Mesendoderm (in vitro differentiated cells): ENCODE measurements around the gene LRSAM1.

Experiments used
- DNase-seq: peaks from one replicate; pipeline ENCODE4 v3.0.0; 2013
- H2AK5ac ChIP-seq: 2 replicates; pipeline ENCODE4 v1.6.1; 2013; ENCODE audit warnings: low read length, inconsistent platforms
- H2BK120ac ChIP-seq: 2 replicates; pipeline ENCODE4 v1.6.1; 2013; ENCODE audit warnings: low read depth, mild to moderate bottlenecking, low read length, moderate library complexity, mixed read lengths
- H2BK15ac ChIP-seq: replicated peaks from 2 replicates; pipeline ENCODE4 v1.6.1; 2013; ENCODE audit warnings: low read depth, mild to moderate bottlenecking, moderate library complexity
- H2BK5ac ChIP-seq: 2 replicates; pipeline ENCODE4 v1.6.1; 2013; ENCODE audit warnings: low read length, inconsistent platforms
- H3K18ac ChIP-seq: 2 replicates; pipeline ENCODE4 v1.6.1; 2013; ENCODE audit warnings: mild to moderate bottlenecking, low read length, mixed read lengths
- H3K23ac ChIP-seq: one replicate; pipeline ENCODE4 v1.6.1; 2013; ENCODE audit warnings: low read length
- H3K27ac ChIP-seq: 2 replicates; pipeline ENCODE4 v1.5.1; 2013; ENCODE audit warnings: low read depth, mild to moderate bottlenecking, inconsistent platforms, low read length, moderate library complexity
- H3K27me3 ChIP-seq: 2 replicates; pipeline ENCODE4 v1.6.1; 2013; ENCODE audit warnings: low read length, control low read depth, mild to moderate bottlenecking, inconsistent platforms; ENCODE audit not compliant: insufficient read depth, poor library complexity
- H3K36me3 ChIP-seq: 2 replicates; pipeline ENCODE4 v1.6.1; 2013; ENCODE audit warnings: low read length, inconsistent platforms; ENCODE audit not compliant: control insufficient read depth, insufficient read depth
- H3K4ac ChIP-seq: one replicate; pipeline ENCODE4 v1.6.1; 2013; ENCODE audit warnings: low read depth, mild to moderate bottlenecking, low read length, moderate library complexity
- H3K4me1 ChIP-seq: 2 replicates; pipeline ENCODE4 v1.6.1; 2013; ENCODE audit warnings: low read depth, low read length, inconsistent platforms; ENCODE audit not compliant: control insufficient read depth
- H3K4me2 ChIP-seq: 2 replicates; pipeline ENCODE4 v1.6.1; 2013; ENCODE audit warnings: low read length
- H3K4me3 ChIP-seq: 2 replicates; pipeline ENCODE4 v1.5.1; 2013; ENCODE audit warnings: mild to moderate bottlenecking, low read length
- H3K56ac ChIP-seq: one replicate; pipeline ENCODE4 v1.6.1; 2013; ENCODE audit warnings: low read length
- H3K79me1 ChIP-seq: 2 replicates; pipeline ENCODE4 v1.6.1; 2013; ENCODE audit warnings: low read length, inconsistent platforms
- H3K79me2 ChIP-seq: 2 replicates; pipeline ENCODE4 v1.6.1; 2013; ENCODE audit warnings: mild to moderate bottlenecking, low read length; ENCODE audit not compliant: control insufficient read depth, insufficient read depth
- H3K9ac ChIP-seq: 2 replicates; pipeline ENCODE4 v1.6.1; 2013; ENCODE audit warnings: low read length, inconsistent platforms
- H4K5ac ChIP-seq: one replicate; pipeline ENCODE4 v1.6.1; 2013; ENCODE audit warnings: low read length
- H4K8ac ChIP-seq: one replicate; pipeline ENCODE4 v1.6.1; 2013; ENCODE audit warnings: low read depth, mild to moderate bottlenecking, control low read depth, low read length, moderate library complexity
- WGBS: extraction: QIAGEN DNeasy Blood & Tissue Kit; methylation state at CpG from one replicate; pipeline ENCODE4 v1.1.7; 2013; ENCODE audit warnings: low lambda C conversion rate, missing lambda C conversion rate; ENCODE audit not compliant: insufficient coverage; ENCODE audit errors: extremely low coverage; 5-methylcytosine and 5-hydroxymethylcytosine counted together

LRSAM1 gene

DNA sequence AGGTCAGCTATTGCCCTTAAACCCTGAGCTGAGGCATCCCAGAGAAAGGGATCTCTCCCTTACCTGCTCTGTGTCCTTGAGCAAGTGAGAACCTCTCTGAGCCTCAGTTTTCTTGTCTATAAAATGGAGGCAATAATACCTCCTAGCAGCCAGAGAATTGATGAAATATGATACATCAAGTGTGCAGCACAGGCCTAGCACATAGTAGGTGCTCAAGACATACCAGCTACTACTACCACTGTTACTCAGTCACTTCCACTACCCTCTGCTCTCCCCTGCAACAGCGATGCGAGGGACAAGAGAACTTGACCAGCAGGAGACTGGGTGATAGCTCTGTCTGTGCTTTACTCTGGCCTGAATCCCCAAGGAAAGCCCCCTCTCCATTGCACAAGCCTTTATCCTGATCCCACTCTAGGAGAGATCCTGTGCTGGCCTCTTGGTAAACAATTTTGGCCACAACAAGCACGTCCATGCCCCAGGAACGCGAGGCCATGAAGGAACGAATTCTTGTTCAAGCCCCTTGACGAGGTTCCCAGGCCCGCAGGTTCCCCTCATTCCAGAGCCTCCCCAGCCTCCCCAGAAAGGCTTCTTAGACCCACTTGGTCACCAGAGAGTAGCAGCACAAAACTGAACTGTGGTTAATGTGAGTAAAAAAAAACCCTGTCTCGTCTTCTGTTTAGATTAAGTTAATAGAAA lies 39.4 kb downstream of the LRSAM1 start:
- no CpG with 5 or more reads among the region's 9 CpGs for WGBS
- no peak overlapping the region for H3K9ac ChIP-seq
- no peak overlapping the region for H2BK15ac ChIP-seq
- no peak overlapping the region for H2BK5ac ChIP-seq
- no peak overlapping the region for H3K4me3 ChIP-seq
- H4K8ac ChIP-seq, result no peak overlapping the region
- no peak for DNase-seq
- no peak overlapping the region for H2BK120ac ChIP-seq
- no peaks in the 10 kb centered on the region for H3K79me1 ChIP-seq
- H3K4me1 ChIP-seq, result no peaks in the 10 kb centered on the region
- H3K23ac ChIP-seq, result no peak overlapping the region
- H3K79me2 ChIP-seq, result no peaks in the 10 kb centered on the region
- H4K5ac ChIP-seq, result no peak overlapping the region
- H3K36me3 ChIP-seq, result no peaks in the 10 kb centered on the region
- H3K4me2 ChIP-seq, result no peak overlapping the region
- H3K18ac ChIP-seq, result no peak overlapping the region
- H3K56ac ChIP-seq, result no peak overlapping the region
- H3K27ac ChIP-seq, result no peak overlapping the region
- no peak overlapping the region for H3K4ac ChIP-seq
- no peaks in the 10 kb centered on the region for H3K27me3 ChIP-seq
- H2AK5ac ChIP-seq, result no peak overlapping the region

- H3K9ac ChIP-seq, result no peak overlapping the region
- H2BK5ac ChIP-seq, result no peak overlapping the region
- H3K27me3 ChIP-seq, result no peaks in the 10 kb centered on the region
- H2AK5ac ChIP-seq, result no peak overlapping the region
- no peak overlapping the region for H3K27ac ChIP-seq
- no peak overlapping the region for H3K4me2 ChIP-seq
- H3K4ac ChIP-seq, result no peak overlapping the region
- H3K36me3 ChIP-seq, result peaks cover 1% of the 10 kb centered on the region
- H2BK120ac ChIP-seq, result no peak overlapping the region
- no peak overlapping the region for H3K56ac ChIP-seq
- no peaks in the 10 kb centered on the region for H3K4me1 ChIP-seq
- H3K18ac ChIP-seq, result no peak overlapping the region
- H4K5ac ChIP-seq, result no peak overlapping the region
- H3K23ac ChIP-seq, result no peak overlapping the region
- no CpG with 5 or more reads among the region's 10 CpGs for WGBS
- no peaks in the 10 kb centered on the region for H3K79me2 ChIP-seq
- H4K8ac ChIP-seq, result no peak overlapping the region
- no peaks in the 10 kb centered on the region for H3K79me1 ChIP-seq
- H3K4me3 ChIP-seq, result no peak overlapping the region
- DNase-seq, result no peak
- no peak overlapping the region for H2BK15ac ChIP-seq
Measured at GRCh38 chr9:127491516-127491915, 40.2 kb downstream of the LRSAM1 start.

DNA sequence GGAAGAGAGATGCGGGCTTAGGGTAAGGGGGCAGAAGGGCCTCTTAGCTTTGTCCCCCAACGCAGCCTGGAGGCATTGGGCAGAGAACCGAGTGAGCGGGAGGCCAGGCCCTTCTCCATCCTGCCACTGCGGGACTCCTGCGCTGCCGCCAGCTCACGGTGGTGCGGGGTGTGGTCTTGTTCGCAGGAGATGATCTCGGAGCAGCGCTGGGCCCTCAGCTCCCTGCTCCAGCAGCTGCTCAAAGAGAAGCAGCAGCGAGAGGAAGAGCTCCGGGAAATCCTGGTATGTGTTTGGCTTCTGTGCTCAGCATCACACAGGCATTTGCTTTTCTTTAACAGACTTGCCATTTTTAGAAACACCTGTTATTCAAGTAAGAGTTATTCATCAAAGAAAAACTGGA lies 41.3 kb downstream of the LRSAM1 start:
- no peak overlapping the region for H2BK5ac ChIP-seq
- no peak overlapping the region for H3K9ac ChIP-seq
- H3K36me3 ChIP-seq, result peaks cover 1% of the 10 kb centered on the region
- H4K8ac ChIP-seq, result no peak overlapping the region
- H2AK5ac ChIP-seq, result no peak overlapping the region
- no CpG with 5 or more reads among the region's 14 CpGs for WGBS
- H3K18ac ChIP-seq, result no peak overlapping the region
- no peak overlapping the region for H2BK120ac ChIP-seq
- no peaks in the 10 kb centered on the region for H3K79me1 ChIP-seq
- H4K5ac ChIP-seq, result no peak overlapping the region
- H3K23ac ChIP-seq, result no peak overlapping the region
- no peaks in the 10 kb centered on the region for H3K79me2 ChIP-seq
- no peak overlapping the region for H3K56ac ChIP-seq
- DNase-seq, result no peak
- H2BK15ac ChIP-seq, result no peak overlapping the region
- H3K4me2 ChIP-seq, result no peak overlapping the region
- H3K27me3 ChIP-seq, result no peaks in the 10 kb centered on the region
- no peak overlapping the region for H3K27ac ChIP-seq
- no peaks in the 10 kb centered on the region for H3K4me1 ChIP-seq
- no peak overlapping the region for H3K4ac ChIP-seq
- H3K4me3 ChIP-seq, result no peak overlapping the region

DNA sequence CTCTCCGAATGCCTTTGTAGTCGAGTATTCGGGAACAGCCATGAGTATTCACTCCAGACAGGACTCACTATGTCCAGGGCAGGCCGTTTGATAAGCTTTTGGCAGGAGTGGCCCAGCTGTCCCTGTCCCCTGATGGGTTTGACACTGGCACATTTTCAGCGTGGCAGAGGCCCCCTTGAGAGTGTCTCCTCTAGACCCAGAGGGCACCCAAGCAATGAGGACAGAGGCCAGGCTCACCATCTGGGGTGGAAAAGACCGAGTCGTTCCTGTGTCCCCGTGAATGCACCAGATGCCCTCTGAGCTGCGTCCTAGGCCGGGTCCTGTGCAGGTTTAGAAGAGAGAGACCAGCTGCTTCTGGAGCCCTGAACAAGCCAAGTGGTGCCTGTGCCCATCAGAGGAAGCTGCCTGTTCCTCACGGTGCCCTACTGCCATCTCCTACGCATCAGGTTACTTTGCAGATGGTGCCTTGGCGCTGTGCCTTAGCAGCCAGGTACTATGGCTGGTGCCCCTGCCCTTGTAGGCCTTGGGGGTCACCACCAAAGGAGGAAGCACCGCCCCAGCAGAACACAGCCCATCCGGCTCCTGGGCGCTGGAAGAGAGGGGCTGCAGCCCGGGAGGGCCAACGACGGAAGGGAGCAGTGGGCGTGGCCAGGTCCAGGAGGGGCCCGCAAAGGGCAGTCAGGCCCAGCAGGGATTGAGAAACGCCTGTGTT lies 42.4 kb downstream of the LRSAM1 start:
- no peak overlapping the region for H3K27ac ChIP-seq
- peaks cover 1% of the 10 kb centered on the region for H3K36me3 ChIP-seq
- no peak overlapping the region for H3K56ac ChIP-seq
- no peak overlapping the region for H3K4me3 ChIP-seq
- H3K18ac ChIP-seq, result no peak overlapping the region
- H3K9ac ChIP-seq, result no peak overlapping the region
- H2BK5ac ChIP-seq, result no peak overlapping the region
- H3K4me1 ChIP-seq, result no peaks in the 10 kb centered on the region
- H2AK5ac ChIP-seq, result no peak overlapping the region
- H3K79me2 ChIP-seq, result no peaks in the 10 kb centered on the region
- no peak overlapping the region for H2BK15ac ChIP-seq
- no peak overlapping the region for H2BK120ac ChIP-seq
- no peaks in the 10 kb centered on the region for H3K27me3 ChIP-seq
- H4K8ac ChIP-seq, result no peak overlapping the region
- no peaks in the 10 kb centered on the region for H3K79me1 ChIP-seq
- H3K4ac ChIP-seq, result no peak overlapping the region
- WGBS, result no CpG with 5 or more reads among the region's 22 CpGs
- H4K5ac ChIP-seq, result no peak overlapping the region
- no peak overlapping the region for H3K23ac ChIP-seq
- H3K4me2 ChIP-seq, result no peak overlapping the region
- DNase-seq, result no peak

GRCh38 chr9:127494304-127494702 lies 43.0 kb downstream of the LRSAM1 start:
- H4K5ac ChIP-seq, result no peak overlapping the region
- no peak overlapping the region for H3K18ac ChIP-seq
- H3K4me3 ChIP-seq, result no peak overlapping the region
- H3K79me1 ChIP-seq, result no peaks in the 10 kb centered on the region
- no peaks in the 10 kb centered on the region for H3K27me3 ChIP-seq
- DNase-seq, result no peak
- H3K4me1 ChIP-seq, result no peaks in the 10 kb centered on the region
- H3K4ac ChIP-seq, result no peak overlapping the region
- no peak overlapping the region for H2BK120ac ChIP-seq
- H3K36me3 ChIP-seq, result peaks cover 1% of the 10 kb centered on the region
- H3K23ac ChIP-seq, result no peak overlapping the region
- no peak overlapping the region for H3K4me2 ChIP-seq
- H3K79me2 ChIP-seq, result no peaks in the 10 kb centered on the region
- H3K9ac ChIP-seq, result no peak overlapping the region
- no peak overlapping the region for H2BK5ac ChIP-seq
- no peak overlapping the region for H4K8ac ChIP-seq
- H2BK15ac ChIP-seq, result no peak overlapping the region
- WGBS, result no CpG with 5 or more reads among the region's 9 CpGs
- no peak overlapping the region for H2AK5ac ChIP-seq
- no peak overlapping the region for H3K56ac ChIP-seq
- no peak overlapping the region for H3K27ac ChIP-seq
